AG10803 (cell line): ENCODE results near the gene ZNF853.

ENCODE experiments used
- DNase-seq: peaks from one replicate; pipeline ENCODE4 v3.0.0; 2010; ENCODE audit warnings: low read depth
- H3K4me3 ChIP-seq: 2 replicates; pipeline ENCODE4 v1.5.1; 2011; ENCODE audit warnings: mild to moderate bottlenecking, low read length, control low read depth
- TF ChIP-seq, protein P1 (sequence below): conservative IDR thresholded peaks from 2 replicates; pipeline ENCODE4 v1.5.1; 2011; ENCODE audit warnings: mild to moderate bottlenecking, low read length, control low read depth, inconsistent platforms

The ZNF853 gene

DNA sequence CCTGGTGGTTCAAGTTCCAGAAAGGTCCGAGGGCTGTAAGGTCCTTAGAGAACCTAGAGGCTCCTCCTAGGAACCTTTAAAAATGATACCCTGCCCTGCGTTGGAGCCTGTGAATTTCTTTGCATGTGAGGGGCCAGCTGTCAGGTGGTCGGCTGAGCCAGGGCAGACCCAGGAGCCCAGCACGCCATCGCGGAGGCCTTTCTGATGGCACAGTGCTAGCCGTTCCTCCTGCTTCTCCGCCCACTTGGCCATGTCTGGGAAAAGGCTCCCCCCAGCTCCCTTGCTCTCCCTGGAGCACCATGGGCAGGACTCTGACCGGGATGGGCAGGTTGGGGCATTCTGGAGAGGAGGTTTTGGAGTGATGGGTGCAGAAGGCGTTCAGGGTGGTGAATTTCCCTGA is 29.3 kb downstream of the ZNF853 start:
- no peak overlapping the region for H3K4me3 ChIP-seq
- TF ChIP-seq, protein P1, sequence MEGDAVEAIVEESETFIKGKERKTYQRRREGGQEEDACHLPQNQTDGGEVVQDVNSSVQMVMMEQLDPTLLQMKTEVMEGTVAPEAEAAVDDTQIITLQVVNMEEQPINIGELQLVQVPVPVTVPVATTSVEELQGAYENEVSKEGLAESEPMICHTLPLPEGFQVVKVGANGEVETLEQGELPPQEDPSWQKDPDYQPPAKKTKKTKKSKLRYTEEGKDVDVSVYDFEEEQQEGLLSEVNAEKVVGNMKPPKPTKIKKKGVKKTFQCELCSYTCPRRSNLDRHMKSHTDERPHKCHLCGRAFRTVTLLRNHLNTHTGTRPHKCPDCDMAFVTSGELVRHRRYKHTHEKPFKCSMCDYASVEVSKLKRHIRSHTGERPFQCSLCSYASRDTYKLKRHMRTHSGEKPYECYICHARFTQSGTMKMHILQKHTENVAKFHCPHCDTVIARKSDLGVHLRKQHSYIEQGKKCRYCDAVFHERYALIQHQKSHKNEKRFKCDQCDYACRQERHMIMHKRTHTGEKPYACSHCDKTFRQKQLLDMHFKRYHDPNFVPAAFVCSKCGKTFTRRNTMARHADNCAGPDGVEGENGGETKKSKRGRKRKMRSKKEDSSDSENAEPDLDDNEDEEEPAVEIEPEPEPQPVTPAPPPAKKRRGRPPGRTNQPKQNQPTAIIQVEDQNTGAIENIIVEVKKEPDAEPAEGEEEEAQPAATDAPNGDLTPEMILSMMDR: no peak
- no peak for DNase-seq

DNA sequence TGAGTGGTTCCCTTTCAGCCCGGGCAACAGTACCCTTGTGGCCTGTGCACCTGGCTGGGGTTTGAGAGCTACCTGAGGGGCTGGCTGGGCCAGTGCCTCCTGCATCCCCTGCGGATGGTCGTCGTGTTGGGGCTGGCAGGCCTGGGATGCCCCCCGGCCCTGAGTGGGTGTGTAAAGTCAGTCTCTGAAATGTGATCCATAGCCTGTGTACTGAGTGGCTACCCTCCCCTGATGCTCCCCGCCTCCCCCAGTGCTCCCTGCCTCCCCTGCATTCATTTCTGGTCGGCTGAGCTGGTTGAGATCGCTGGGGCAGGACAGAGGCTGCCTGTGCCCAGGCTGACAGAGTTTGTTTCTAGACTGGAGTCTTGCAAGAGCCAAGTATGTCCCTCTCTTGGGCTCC is 31.1 kb downstream of the ZNF853 start:
- no peak for DNase-seq
- TF ChIP-seq, protein P1: no peak
- H3K4me3 ChIP-seq: no peak overlapping the region

DNA sequence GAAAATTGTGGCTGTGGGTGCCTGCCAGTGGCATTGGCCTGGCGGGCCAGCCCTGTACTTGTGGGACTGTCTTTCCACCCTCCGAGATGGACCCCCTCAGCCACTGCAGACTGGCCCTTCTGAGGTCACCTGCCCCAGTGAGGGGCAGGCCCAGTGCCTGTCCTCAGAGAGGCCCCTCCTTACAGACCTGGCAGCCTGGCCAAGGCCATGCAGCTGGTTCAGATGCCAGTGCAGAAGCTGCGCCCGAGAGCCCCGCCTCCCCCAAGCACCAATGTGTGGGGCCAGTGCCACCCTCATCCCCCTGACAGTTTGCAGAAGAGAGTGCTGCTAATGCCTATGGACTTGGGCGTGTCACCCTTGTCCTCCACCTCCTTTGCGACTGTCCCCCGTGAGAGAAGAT is 31.7 kb downstream of the ZNF853 start:
- H3K4me3 ChIP-seq: no peak overlapping the region
- TF ChIP-seq, protein P1: no peak
- no peak for DNase-seq

DNA sequence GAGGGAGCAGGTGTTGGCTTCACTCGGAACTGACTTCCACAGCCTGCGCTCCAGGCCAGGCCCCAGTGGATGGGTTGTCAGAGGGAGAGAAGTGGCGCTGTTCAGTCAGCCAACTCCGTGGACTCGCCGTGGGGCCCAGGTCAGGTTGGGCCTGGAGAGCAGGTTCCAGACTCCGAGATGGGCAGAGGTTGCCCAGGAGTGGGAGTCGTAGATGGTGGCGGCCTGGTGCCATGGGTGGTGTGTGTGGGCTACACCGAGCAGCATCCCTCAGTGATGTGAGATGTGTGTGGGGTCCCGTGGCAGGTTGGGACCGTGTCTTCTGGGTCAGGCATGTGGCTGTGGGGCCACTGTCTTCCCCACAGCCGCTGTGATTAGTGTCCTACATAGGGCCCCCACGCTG is 32.1 kb downstream of the ZNF853 start:
- DNase-seq: no peak
- no peak overlapping the region for H3K4me3 ChIP-seq
- TF ChIP-seq, protein P1: no peak

DNA sequence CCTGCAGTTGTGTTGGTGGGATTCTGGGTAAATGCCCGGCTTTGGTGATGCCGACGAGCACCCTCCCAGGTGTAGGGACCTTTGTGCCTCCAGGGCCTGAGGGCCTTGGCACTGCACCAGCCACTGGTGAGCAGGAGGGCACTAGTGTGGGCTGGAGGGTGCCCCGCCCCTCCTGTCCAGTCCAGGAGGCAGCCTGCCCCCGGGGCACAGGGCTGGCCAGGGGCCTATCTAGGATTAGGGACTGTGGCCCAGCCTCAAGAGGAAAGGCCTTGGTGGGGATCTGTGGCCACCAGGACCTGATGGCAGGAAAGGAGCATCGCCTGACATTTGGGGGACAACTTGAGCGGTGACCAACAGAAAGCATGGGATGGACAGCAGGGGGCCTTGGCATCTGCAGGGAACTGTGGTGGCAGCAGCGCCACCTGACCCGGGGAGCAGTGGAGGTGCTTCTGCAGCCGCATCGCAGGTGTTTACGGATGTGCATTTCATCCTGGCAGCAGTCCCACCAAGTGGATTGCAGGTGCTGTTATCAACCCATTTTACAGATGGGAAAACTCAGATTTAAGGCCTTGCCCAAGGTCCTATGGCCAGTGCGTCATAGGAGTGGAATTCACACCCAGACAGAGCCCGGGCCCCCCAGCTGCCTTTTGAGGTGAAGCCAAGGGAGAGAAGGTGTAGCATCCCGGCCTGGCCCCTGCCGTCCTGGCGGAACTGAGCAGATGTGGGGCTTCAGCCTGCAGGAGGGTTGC is 32.8 kb downstream of the ZNF853 start:
- TF ChIP-seq, protein P1: no peak
- no peak for DNase-seq
- H3K4me3 ChIP-seq: no peak overlapping the region

DNA sequence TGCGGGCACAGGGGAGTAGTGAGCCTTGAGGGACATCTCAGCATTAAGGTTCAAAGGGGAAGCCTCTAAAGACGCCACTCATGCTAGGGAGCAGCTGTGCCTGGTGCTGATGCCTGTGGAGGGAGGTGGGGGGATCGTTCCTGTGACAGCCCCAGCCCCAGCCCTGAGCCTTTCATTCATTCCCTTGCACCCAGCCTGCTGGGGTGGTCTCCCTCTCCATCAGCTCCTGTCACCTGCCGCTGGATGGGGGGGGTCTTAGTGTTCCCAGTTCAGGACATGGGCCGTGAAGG is 33.4 kb downstream of the ZNF853 start:
- no peak overlapping the region for H3K4me3 ChIP-seq
- TF ChIP-seq, protein P1: no peak
- no peak for DNase-seq

DNA sequence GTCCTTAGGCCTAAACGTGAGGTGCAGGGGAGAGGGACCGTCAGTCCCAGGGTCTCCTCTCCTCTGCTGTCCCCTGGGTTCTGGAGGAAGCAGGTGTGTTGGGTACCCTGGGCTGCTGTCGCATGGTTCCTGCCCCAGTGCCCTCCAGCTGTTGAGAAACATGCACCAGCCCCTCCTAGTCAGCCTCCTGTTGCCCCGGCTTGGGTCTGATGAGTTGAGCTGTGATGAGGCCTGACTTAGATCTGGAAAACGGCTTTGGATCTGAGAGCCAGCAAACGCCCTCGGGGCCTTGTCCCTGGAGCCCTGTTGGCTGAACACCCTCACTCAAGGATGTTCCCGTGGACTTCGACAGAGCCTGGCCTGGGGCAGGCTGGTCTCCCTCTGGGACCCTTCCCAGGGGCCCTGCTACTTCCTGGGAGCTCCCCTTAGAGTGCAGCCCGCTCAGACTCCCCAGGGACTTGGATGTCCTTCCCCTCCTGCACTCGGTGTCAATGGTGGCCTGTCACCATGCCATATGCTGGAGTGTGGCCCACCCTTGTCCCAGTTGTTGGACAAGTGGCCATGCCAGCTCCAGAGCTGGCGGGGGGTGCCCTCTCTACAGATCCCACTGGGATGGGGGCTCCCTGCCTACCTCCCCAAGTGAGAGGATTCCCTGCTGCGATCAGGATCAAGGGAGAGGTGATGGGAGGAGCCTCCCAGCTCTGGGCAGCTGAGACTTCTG is 34.0 kb downstream of the ZNF853 start:
- H3K4me3 ChIP-seq: no peak overlapping the region
- TF ChIP-seq, protein P1: no peak
- DNase-seq: no peak
